Transverse colon (tissue), 4 donors: ENCODE measurements around the gene CBLC.

ENCODE experiments used
- POLR2AphosphoS5 ChIP-seq, 3 donors: sonication (generic); formaldehyde crosslinking; IDR thresholded peaks; one replicate each; pipeline ENCODE4 v1.6.1; 2016; ENCODE audit warnings: antibody characterized with exemption in 3 of 3
- TF ChIP-seq, protein P1 (sequence below), 5 experiments: fragments of 200-600 bp in 3 of 5; fragments of 450-650 bp in 2 of 5; sonication (generic) in 3 of 5; IDR thresholded peaks; 1 replicate in 2 of 5; 2 replicates in 3 of 5; pipeline ENCODE4 v1.5.1; 2016 to 2017; ENCODE audit warnings: antibody characterized with exemption in 5 of 5, inconsistent platforms in 3 of 5, mild to moderate bottlenecking in 2 of 5, moderate library complexity in 1 of 5

DNA sequence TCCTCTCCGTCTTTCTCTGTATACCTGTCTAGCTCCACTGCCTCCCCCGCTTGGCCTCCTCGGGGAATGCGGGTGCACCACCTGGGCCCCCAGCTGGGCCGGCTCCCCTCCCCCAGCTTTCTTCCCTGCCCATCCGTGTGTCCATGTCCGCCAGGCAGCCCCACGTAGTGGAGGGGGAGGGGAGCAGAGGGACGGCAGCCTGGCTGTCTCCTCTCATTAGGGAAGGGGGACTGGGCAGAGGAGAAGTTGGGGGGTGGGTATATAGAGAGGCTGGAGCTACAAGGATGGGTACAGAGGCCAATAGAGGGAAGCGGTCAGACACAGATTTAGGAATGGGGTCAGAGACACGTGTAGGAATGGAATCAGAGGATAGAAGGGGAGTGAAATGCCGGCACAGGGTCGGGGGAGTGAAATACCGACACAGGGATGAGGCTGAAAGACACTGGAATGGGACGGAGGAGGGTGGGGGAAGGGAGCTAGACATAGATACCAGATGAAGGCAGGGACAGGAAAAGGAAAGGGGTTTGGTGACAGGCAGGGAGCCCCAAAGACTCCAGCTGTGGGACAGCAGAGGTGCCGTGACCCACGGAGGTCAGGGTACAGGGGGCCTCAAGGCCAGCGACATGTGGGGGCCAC lies 71.2 kb downstream of the CBLC start:
- TF ChIP-seq, protein P1, sequence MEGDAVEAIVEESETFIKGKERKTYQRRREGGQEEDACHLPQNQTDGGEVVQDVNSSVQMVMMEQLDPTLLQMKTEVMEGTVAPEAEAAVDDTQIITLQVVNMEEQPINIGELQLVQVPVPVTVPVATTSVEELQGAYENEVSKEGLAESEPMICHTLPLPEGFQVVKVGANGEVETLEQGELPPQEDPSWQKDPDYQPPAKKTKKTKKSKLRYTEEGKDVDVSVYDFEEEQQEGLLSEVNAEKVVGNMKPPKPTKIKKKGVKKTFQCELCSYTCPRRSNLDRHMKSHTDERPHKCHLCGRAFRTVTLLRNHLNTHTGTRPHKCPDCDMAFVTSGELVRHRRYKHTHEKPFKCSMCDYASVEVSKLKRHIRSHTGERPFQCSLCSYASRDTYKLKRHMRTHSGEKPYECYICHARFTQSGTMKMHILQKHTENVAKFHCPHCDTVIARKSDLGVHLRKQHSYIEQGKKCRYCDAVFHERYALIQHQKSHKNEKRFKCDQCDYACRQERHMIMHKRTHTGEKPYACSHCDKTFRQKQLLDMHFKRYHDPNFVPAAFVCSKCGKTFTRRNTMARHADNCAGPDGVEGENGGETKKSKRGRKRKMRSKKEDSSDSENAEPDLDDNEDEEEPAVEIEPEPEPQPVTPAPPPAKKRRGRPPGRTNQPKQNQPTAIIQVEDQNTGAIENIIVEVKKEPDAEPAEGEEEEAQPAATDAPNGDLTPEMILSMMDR (IDR thresholded peaks at IDR 0.05), result no peak
- TF ChIP-seq POLR2AphosphoS5 (IDR thresholded peaks at IDR 0.05), result no peak
